NCI-H2196 treated with DMSO at 0.1 percent for 48 hours (cell line): ENCODE data around the gene GLS.
"Not testable (repeated sequence)": the region's sequence is repeated elsewhere in the genome, so short reads cannot be mapped to it uniquely, and the experiment has no call there.

ENCODE experiments used
- DNase-seq: peaks from one replicate; lab custom pipeline; 2025; ENCODE audit not compliant: unreplicated experiment; lab: John Stamatoyannopoulos, UW

Gene GLS

GRCh38 chr2:190987938-190988337, 107.3 kb downstream of the GLS start:
- DNase-seq, result no peak

GRCh38 chr2:190988910-190989309, 108.3 kb downstream of the GLS start:
- no peak for DNase-seq

DNA sequence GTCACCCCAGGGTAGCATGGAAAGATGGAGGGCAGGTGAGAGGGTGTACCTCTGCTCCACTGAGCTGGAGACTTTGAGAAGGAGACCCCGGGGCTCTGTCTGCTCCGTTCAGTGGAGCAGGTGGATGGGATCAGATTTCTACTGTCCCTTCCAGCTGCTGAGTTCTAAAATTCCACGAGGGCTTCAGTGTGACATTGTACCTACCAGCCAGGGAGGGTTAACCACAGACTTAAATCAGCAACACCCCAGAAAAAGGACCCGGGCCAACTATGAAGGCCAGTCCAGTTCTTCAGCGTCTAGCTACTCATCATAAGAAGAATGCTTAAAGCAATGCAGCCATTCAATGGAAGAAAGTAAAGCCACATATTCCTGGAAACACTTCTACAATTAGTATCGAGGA, 109.5 kb downstream of the GLS start:
- DNase-seq, result no peak

- DNase-seq, result no peak
Observed at GRCh38 chr2:190993292-190993643, 112.6 kb downstream of the GLS start.

DNA sequence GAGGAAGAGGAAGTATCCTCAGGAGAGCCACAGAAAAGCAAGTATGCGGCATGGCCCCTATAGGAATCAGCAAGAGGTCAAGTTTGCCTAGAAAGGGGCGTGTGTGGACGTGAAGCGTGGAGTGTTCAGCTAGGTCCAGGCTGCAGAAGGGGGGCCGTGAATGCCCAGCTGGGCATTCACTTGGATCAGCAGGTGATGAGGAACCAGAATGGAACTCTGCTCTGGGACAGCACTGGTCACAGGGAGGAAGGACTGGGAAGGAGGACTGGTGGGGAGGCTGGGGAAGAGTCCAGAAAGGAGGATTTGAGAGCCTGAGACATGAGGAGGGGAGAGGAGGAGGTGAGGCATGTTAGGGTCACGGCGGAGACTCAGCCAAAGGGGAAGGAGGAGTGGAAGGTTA, 113.5 kb downstream of the GLS start:
- no peak for DNase-seq

- DNase-seq, result not testable (repeated sequence)
Observed at GRCh38 chr2:190995315-190995714, 114.7 kb downstream of the GLS start.

DNA sequence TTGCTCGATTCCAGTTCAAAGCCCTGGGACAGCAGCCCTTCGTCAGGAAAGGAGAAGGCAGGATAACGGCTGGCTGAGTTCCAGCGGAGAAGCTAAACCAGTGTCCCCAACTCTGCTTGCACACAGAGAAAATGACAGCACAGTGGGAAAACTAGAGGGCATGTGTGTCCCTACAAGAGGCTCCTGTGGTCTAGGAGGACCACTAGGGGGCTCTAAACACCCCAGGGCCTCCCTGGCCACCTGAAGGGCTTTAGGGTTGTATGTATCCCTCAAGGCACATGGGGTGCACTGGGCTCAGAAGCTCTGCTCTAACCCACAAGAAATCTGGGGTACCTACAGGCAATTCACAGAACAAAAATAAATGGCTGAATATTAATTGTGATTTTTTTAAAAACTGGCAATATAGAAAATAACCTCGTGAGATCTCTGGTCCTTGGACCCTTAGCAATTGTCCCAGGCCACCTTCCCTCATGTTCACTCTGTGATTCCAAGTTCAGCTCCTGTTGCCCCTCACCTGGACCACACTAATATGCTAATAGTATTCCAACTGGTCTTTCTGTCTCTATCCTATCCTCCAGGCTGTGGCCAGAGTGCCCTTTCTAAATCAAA, 115.8 kb downstream of the GLS start:
- no peak for DNase-seq

DNA sequence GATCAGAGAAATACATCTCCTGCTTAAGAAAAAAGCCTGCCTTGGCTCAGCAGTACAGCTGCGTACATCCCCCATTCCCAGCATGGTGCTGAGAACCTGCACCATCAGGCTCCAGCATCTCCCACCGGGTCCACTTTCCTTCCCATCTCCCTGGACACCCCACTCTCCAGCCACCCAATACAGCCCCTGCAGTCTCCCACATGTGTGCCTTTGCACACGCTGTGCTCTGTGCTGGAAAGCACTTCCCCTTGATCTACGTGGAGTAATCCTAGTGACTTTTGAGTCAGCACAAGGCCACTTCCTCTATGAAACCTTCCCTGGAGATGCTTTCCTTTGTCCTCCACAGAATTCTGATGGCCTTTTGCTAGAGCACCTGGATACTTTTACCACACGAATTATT, 116.3 kb downstream of the GLS start:
- DNase-seq, result no peak

- DNase-seq, result no peak
Observed at GRCh38 chr2:190997526-190998113, 117.0 kb downstream of the GLS start.

DNA sequence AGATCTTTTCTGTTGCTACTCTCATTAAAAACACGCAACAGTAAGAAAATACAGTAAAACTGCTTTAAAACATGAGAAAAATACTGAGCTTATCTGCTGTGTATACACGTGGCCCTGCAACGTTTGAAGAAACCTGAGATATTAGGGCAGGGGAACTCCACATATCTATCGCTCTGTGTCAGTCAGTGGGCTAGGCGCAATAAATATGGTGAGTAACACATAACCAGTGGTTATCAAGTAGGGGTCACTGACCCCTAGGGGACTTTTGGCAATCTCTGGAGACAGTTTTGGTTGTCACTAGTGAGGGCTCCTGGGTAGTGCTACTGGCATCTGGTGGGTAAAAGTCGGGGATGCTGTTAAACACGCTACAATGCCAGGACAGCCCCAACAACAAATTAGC, 118.4 kb downstream of the GLS start:
- no peak for DNase-seq

GRCh38 chr2:190999949-191000665, 119.5 kb downstream of the GLS start:
- DNase-seq, result no peak

GRCh38 chr2:191001032-191001431, 120.4 kb downstream of the GLS start:
- no peak for DNase-seq

- no peak for DNase-seq
Observed at GRCh38 chr2:191001624-191002023, 121.0 kb downstream of the GLS start.

DNA sequence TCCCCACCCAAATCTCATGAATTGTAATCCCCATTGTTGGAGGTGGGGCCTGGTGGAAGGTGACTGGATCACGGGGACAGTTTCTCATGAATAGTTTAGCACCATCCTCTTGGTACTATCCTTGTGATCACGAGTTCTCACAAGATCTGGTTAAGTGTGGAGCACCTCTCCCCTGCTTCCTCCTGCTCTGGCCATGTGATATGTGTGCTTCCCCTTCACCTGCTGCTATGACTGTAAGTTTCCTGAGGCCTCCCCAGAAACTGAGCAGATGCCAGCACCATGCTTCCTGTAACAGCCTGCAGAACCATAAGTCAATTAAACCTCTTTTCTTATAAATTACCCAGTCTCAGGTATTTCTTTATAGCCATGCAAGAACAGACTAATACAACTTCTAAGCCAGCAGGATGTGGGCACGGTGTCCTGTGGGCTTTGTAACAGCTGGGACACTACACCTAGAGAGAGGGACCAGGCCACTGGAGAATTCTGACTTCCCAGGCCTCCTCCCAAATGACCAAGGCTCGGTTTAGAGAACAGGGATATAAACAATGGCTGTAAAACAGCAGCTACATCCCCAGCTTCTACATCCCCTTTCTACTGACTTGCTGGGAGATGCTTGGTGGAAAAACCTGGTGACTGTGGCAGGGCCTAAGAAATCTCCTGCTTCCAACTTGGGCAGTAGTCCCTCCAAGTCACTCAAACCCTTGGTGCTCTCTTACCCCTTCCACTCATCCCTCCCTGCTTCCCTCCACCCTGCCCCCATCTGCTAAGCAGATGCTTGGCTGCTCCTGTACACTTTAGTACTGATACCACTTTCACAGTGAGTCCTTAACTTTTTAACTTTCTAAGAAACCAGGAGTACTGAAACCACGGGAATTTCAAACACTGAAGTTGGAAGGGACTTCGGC, 123.0 kb downstream of the GLS start:
- no peak for DNase-seq

GRCh38 chr2:191006297-191006696, 125.7 kb downstream of the GLS start:
- no peak for DNase-seq

- DNase-seq, result no peak
Observed at GRCh38 chr2:191006997-191007783, 126.6 kb downstream of the GLS start.

- no peak for DNase-seq
Observed at GRCh38 chr2:191008286-191008685, 127.7 kb downstream of the GLS start.

GRCh38 chr2:191009541-191010374, 129.1 kb downstream of the GLS start:
- no peak for DNase-seq

DNA sequence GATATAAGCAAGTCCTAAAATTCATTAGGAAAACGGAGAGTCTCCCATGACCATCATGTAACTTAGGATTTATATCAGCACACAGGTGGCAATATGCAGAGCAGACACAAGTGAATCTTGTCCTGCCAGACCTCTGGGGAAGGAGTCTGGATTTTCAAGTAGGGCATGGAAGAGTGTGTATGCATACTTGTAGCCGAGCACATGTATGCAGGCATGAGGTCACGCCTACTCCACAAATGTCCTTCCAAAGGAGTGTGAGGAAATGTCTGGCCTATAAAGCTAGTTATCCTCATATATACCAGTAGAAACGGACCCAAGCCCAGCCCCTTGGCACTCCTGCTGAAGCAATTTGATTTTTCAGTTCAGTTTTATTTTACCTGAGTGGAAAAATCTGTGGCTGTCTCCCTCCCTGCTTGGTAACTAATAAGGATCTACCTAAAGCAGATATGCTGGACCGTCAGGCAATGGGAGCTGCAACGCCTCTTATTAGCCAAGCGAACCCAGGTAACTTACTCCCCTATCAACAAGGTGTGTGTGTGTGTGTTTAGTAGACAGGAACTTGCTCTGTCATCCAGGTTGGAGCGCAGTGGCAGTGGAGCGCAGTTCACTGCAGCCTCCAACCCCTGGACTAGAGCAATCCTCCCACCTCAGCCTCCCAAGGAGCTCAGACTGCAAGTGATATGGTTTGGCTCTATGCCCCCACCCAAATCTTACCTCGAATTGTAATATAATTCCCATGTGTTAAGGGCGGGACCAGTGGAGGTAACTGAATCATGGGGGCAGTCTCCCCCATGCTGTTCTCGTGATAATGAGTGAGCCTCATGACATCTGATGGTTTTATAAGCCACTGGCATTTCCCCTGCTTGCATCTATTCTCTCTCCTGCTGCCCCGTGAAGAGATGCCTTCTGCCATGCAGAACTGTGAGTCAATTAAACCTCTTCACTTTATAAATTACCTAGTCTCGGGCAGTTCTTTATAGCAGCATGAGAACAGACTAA, 130.6 kb downstream of the GLS start:
- DNase-seq, result no peak
